Middle frontal gyrus (tissue), 1 donor: ENCODE measurements around the gene COL6A3.
"Not testable (repeated sequence)": the region's sequence is repeated elsewhere in the genome, so short reads cannot be mapped to it uniquely, and the experiment has no call there.

ENCODE experiments used
- DNase-seq: peaks from one replicate; pipeline ENCODE4 v3.0.0-alpha.2; 2015; ENCODE audit warnings: low spot score; ENCODE audit errors: extremely low spot score

The COL6A3 gene

DNA sequence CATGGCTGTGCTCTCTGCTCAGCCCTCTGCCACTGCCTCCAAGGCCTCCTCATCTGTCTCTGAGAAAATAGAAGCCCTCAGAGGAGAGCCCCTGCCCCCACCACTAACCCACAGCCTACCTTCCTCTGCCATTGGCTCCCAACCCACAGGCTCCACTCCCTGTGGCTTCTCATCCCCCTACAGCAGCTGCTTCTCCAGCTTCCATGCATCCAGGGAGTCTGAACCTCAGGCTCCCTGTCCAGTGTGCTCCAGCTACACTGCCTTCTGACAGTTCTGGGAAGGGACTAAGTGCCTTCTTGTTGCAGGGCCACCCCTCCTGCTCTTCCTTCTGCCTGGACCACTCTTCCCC, 29.3 kb downstream of the COL6A3 start:
- DNase-seq: no peak

DNA sequence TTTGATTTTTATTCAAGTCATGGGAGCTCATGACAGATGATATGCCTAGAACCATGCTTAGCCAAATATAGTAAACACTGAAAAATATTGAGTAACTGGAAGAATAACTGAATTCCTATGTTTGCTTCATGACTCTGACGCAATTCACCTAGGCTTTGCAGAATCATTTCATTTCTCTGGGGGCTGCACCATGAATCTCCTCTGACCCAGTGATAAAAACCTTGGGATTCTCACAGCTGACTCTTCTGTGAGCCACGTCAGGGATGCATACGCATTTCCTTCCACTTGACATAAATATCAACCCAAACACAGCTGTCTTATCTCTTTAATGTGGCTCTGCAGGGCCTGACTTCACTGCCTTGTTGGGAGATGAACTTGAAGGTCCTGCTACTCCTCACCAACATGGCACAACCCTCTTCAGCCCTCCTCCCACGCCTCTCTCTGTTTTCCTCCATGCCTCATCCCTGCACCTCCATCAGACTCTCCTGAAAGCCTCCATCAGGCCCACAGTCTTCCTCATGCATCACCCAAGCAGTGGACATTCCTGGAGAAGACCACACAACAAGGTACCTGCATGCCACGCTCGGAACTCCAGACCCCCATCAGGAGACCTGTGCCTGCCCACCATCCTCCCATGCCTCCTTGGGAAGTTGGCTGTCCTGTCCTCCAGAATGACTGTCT, 29.8 kb downstream of the COL6A3 start:
- no peak for DNase-seq

DNA sequence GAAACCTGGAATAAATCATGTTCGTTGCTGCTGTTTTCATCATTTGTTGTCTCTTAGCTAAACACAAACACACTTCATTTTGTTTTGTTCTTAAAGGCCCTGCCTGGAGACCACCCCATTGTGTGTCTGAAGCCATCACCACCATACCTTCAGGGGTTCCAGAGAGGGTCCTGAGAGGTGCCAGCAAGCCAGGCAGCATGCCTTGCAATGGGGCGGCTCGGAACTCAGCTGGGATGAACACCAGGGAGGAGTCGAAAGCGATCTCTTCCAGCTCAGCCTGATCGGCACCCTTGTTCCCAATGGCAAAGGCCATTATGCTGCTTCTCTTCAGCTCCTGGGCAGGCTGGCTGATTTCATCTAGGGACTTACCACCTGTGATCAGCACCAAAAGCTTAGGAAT, 33.2 kb downstream of the COL6A3 start:
- no peak for DNase-seq

DNA sequence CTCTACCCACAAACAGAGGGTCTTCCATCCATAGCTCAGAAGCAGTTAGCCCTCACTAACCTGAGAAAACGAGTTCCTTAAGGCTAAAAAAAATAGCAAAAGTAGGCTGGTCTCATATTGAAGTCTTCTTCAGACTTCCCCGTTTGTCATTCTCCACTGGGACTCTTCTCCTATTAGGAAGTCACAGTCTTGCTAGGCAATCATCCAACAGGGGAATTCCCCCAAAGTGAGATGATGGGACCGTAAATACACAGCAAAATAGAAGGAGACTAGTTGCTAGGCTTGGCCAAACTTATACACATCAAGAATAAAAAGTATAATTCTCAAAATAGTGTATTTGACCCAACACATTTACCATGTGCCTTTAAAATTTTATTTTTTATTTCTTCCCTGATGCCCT, 34.3 kb downstream of the COL6A3 start:
- DNase-seq: no peak

DNA sequence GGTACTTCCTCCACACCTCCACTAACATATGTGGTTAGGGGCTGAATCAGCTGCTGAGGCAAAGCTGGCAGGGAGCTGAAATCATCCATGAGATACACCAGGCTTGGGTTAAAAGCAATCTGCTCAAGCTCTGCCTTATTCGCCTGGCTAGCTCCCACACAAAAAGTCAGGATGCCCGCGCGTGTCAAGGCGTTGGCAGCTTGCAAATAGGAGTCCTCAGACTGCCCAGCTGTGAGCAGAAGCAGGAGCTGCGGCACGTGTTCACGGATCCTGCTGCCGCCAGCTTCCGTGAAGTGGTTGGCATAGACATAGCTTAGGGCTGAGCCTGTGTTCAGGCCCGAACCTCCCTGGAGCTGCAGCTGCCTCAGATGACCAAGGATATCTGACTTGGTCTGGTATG, 35.3 kb downstream of the COL6A3 start:
- DNase-seq: no peak

DNA sequence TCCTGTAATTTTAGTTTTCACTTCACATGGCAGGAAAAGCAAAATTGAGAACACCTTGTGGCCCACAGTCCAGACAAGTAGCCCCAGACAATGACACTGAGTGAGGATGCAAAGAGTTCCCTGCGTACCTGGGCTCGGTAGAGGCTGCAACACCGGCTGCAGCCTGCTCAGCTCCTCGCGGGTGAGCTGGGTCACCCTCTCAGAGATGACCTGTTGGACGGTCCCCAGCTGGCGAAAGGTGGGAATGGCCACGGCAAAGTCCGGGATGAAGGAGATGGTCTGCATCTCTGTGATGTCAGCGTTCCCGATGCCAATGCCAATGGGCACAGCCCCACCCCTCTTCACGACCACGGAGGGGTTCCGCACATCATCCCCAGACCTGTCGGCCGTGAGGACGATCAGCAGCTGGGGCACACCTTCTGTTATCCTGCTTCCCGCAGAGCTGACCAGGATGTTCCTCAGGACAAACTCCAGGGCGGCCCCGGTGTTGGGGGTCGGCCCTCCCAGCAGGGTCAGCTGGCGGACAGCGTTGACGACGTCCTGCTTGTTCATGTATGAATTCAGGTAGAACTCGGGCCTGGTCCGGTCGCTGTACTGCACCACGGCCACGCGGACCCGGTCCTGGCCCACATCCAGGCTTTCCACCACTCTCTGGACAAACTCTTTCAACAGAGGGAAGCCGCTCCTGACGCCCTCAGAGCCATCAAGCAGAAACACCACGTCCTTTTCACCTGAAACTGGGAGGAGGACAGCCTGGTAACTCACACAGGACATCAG, 39.5 kb downstream of the COL6A3 start:
- DNase-seq: no peak

DNA sequence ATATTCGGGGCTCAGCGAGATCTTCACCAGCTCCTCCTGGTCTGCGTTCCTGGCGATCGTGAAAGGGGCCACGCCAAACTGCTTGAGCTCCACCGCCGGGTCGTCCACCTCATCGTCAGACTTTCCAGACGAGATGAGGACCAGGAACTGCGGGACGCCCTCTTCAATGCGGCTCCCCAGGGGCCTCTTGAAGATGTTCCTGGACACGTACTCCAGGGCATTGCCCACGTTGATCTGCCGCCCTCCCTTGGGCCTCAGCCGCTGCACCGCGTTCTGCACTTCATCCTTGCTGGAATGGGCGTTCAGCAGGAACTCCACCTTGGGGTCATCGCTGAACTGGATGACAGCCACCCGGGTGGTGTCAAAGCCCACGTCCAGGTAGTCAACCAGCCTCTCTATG, 42.1 kb downstream of the COL6A3 start:
- DNase-seq: no peak

DNA sequence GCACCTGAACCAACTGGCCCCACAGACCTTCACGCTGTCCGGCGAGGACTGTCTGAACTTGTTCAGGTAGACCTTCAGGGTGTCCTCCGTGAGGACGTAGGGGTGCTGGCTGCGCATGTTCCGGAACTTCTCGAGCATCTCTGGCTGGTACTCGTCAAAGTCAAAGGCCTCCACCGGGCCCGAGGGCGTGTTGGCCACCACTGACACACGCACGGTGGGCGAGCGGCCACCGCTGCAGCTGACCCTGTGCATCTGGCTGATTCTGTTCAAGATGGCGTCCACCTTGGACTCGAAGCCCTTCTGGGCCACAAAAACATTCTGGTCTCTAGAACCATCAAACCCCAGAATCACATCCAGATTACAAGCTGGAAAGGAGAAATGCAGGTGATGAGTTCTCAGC, 48.3 kb downstream of the COL6A3 start:
- DNase-seq: no peak

DNA sequence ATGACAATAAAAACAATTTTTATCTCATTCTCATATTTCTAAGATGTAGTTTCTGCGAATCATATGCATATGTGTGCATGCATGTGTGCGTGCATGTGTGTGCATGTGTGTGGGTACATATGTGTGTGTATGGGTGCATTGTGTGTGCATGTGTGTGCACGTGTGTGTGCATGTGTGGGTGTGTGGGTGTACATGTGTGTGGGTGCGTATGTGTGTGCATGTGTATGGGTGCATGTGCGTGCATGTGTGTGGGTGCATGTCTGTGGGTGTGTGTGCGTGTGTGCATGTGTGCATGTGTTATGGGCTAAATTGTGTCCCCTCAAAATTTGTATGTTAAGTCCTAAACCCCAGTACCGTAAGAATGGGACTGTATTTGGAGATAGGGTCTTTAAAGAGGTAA, 49.3 kb downstream of the COL6A3 start:
- no peak for DNase-seq

DNA sequence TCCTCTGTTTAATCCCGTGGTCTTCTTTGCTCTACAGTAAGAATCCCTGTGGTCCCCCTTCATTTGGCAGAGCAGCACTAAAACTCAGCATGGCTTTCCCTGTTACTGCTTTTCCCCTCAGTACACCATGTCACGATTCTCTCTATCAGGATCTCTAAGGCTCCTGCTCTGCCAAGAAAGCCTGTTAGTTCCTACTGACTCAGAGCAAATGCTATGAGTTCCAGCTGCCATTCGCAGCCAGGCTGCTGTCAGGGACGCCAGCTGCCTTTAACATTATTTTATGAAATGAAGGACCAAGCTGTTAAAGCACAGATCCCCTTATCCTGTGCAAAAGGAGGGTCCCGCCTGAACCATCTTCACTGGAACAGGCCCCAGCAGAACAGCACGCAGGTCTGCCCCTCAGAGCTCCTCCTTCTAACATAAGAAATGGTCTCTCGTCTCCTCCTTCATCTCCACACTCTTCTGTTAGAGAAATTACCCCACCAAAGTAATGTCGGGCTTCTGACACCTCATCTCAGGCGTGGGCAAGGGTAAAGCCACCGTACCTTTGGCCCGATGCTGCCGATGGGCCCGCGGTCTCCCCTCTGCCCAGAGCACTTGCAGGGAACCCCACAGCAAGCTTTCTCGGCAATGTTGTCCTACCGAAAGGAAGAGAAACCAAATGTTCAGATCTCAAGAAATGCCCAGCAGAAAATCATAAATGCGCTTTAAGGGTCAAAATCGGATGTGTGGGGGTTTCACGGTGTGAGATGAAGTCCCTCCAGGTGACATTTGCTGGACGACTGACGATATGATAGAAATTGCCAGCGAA, 52.6 kb downstream of the COL6A3 start:
- no peak for DNase-seq

DNA sequence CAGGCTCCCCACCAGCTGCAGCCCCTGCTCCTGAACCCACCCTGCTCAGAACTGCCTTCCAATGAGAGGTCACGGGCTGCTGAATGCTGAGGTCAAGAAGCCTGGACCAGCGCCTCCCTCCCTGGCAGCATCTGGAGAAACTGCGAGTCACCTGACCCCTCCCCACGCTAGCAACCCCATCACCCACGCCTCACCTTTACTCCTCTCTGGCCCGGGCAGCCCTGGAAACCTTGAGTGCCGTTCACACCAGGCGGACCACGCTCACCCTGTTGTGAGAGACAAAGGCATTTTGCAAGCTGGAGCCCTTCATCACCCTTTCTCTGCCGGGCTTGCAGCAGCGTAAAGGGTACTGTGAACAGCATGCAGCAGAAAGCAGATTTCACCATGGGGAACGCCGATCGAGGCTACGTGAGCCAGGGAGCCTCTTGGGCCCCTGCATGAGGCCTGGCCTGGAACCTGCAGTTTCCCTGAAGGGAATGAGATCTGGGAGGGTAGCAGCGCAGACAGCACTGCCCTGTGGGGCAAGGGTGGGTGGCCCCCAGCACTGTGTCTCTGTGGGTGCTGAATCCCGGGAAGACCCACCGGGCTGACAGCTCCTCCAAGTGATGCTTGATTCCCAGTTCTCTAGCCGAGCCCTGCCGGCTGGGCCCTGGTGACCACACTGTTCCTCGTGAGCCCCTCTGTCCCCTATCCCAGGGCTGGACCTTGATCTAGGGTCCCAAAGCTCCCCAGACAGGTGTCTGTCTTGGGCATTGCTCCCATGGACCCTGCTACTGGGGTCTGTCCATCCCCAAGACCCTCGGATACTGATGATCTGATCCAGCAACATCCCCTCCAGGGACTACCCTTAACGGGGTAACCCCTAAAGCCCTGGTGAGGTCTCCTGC, 53.8 kb downstream of the COL6A3 start:
- no peak for DNase-seq

DNA sequence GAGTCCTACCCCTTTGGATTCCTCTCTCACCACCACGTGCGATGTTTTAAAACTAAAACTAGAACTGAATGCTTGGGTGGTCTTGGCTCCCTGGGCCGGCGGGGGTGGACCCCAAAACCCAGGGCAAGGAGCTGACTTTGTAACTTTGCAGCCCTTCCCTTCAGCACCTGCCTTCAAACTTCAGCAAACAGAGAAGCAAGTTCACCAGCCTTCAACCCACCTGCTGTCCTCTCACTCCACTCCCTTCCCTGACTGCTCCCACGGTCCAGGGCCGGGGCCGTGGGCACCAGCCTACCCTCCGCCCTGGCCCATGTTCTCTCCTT, 54.5 kb downstream of the COL6A3 start:
- no peak for DNase-seq

DNA sequence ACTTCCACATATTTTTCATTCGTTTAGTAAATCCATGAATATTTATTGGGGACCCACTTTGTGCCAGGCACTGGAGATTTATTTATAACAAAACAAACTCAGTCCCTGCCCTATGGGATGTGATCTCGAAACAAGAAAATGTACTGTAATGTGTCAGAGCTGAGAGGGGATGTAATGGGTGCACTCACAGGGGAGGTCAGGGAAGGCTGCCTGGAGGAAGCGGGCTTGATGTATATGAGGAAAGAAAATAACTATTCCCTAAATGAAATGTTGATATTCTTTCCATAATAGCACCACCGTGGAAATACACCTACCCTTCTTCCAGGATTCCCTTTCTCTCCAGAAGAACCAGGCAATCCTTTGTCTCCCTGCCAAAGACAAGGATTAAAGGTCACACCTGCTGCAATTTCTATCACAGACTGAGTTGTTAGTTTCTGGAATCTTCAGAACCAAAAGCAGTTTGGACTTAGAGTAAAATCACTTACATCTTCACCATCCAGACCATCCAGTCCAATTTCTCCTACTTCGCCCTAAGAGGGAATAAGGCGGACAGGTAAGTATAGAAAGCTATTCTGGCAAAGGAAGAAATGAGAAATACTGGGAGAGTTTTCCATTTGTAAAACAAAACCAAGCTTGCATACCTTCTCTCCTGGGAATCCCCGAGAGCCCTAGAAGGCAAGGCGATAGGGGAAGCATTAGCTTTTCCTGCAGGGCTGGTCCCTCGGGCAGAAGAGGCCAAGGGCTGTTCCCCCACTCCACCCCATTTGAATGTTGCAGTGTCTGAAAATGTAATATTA, 55.0 kb downstream of the COL6A3 start:
- DNase-seq: no peak

DNA sequence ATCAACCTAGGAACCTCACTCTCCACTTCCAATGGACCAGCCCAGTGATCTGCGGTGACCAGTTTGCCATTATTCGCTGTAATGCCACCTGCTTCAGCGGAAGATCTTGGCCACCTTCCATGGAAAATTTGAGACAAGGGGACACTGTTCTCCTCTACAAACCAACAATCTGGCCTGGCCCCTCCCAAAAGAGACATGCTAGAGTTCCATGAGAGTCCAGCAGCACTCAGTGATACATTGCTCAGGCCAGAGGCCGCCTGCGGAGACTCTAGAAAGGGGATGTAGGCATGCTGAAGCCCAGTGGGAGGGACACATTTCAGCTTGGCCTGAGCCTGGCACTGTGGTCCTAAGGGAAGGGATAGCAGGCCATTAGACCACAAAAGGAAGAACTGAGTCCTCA, 58.3 kb downstream of the COL6A3 start:
- no peak for DNase-seq

DNA sequence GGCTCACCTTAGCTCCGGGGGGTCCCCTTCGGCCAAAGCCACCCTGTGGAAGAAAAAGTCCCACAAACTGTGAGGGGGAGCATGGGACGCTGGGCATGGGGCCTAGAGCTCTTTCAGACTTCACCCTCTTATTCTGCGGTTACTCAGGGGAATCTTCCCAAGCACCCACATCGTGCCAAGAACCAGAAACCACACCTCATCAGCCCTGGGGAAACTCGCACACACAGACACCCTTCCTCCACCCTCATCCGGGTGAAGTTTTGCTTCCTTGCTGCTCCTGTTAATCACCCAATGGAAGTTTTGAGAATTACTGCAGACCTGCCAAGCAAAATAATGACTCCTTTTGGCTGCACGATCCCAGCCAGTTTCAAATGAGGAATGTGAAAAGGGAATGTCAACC, 59.1 kb downstream of the COL6A3 start:
- no peak for DNase-seq

DNA sequence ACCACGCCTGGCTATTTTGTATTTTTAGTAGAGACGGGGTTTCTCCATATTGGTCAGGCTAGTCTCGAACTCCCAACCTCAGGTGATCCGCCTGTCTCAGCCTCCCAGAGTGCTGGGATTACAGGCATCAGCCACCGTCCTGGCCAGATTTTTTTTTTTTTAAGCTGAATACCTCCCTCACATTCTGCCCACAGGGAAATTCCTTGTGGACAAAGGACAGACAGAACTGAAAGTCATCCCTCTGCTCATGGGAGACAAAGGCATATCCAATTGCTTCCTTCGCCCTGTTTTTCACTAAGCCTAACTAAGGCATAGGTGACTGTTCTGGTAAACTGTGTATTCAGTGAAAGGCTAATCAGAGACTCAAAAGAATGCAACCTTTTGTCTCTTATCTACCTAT, 59.8 kb downstream of the COL6A3 start:
- not testable (repeated sequence) for DNase-seq

DNA sequence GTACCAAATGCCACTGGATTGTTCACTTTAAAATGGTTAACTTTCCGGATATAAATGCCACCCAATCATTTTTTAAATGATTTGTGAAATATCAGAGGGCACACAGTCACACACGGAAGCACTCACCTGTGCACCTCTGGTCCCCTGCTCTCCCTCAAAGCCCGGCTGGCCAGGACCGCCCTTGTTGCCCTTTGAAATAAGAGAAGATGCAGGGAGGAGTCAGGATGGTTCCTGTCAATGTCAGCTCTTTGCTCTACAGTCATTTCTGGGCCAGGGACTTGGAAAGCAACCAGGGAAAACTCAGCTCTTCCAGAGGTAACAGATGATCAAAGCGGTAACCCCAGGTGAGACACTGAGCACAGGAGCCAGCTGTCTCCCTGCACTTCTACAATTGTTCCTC, 60.7 kb downstream of the COL6A3 start:
- no peak for DNase-seq

DNA sequence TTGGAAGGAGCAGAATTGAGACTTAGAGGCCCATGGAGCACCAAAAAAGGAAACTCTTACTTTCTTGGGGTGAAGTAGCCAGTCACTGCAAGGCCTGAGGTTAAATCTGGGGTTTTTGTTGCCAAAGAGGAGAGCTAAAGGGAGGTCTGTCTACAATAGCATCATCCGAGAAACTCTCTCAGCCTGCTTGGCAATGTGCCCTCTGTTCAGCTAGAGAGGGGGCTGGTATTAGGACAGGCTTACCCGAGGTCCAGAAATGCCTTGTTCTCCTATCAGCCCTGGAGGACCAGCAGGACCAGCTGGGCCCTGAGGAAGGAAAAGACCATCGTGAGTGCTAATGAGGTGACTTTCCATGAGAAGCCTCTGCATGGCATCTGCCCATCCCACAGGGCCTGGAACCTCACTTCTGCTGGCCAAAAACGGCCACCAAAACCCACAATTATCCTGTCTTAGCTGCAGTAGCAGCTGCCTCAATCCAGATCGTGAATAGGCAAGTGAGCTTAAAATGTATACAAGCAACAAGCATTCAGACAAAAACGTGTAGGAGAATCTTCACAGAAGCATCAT, 61.6 kb downstream of the COL6A3 start:
- no peak for DNase-seq

DNA sequence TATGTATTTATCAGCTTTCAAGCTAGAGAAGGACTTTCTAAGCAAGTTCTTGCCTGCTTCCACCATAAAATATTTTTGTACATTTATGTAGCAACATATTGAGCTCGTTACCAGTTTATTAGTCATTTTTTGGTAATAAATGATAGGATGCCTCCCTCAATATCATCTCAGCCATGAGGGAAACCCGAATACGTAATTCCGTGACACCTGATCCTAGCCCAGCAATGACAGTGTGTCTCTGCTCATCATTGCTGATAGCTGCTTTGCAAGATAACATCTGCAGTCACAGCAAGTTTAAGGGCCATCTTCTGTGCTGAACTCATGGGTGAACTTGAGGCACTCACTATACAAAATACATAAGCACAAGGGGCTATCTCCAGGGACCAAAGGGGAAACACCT, 62.2 kb downstream of the COL6A3 start:
- DNase-seq: no peak

DNA sequence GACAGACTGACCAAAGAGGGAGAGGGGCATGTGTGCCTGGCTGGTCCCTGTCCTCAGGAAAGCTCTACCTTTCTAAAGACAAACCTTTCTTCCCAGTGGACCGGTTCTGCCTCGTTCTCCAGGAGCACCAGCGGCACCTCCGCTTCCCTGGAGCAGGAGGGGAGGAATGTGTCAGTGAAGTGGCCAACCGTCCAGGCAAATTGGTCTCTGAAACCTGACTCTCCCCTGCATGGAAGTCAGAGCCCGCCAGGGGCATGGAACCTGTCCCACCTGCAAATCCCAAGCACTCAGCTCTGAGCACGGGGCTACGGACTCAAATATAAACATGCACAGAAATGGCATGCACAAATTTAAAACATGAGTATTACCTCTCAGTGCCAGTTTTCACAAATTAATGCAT, 62.9 kb downstream of the COL6A3 start:
- DNase-seq: no peak
